HFFc6 (cell line): ENCODE results near the gene PDE3B. TPM values are rescaled to one million over a fixed set of nuclear protein-coding genes. Genes with fewer than 3 reads are reported as not detected.

ENCODE experiments used
- DNase-seq: peaks from one replicate; pipeline ENCODE4 v3.0.0-alpha.2; 2018
- H3K27ac Mint-ChIP-seq: 2 replicates; pipeline ENCODE4 v1.8.0; 2020; ENCODE audit warnings: mild to moderate bottlenecking, mixed read lengths
- H3K27me3 Mint-ChIP-seq: 2 replicates; pipeline ENCODE4 v1.8.0; 2021; ENCODE audit warnings: mild to moderate bottlenecking, moderate library complexity, mixed read lengths; ENCODE audit not compliant: insufficient read depth
- H3K36me3 Mint-ChIP-seq: 2 replicates; pipeline ENCODE4 v1.8.0; 2021; ENCODE audit warnings: low read depth, mixed read lengths
- H3K4me1 Mint-ChIP-seq: 2 replicates; pipeline ENCODE4 v1.8.0; 2020; ENCODE audit warnings: low read depth, mixed read lengths
- H3K4me3 Mint-ChIP-seq: 2 replicates; pipeline ENCODE4 v1.8.0; 2020; ENCODE audit warnings: mild to moderate bottlenecking, moderate library complexity, mixed read lengths
- H3K9me3 Mint-ChIP-seq: 2 replicates; pipeline ENCODE4 v1.8.0; 2020; ENCODE audit warnings: mild to moderate bottlenecking, mixed read lengths
- CTCF ChIP-seq: fragments of 200-600 bp; sonication (generic); IDR thresholded peaks from 2 replicates; pipeline ENCODE4 v1.5.0; 2021; ENCODE audit warnings: antibody characterized with exemption, mild to moderate bottlenecking
- total RNA-seq, 6 experiments: library from RNA; stranded (reverse); fragmentation: NEBNext Ultra II Directional; extraction: Animal tissue kit (Norgen Biotek cat#: 25700); gene quantifications; 2 replicates in 1 of 6; 3 replicates in 5 of 6; pipeline ENCODE4 v1.2.3, GENCODE V29; 2021

The PDE3B gene
- total RNA-seq, 6 experiments from 2014 or later, result 0.05 to 0.06 TPM; not detected in 4

DNA sequence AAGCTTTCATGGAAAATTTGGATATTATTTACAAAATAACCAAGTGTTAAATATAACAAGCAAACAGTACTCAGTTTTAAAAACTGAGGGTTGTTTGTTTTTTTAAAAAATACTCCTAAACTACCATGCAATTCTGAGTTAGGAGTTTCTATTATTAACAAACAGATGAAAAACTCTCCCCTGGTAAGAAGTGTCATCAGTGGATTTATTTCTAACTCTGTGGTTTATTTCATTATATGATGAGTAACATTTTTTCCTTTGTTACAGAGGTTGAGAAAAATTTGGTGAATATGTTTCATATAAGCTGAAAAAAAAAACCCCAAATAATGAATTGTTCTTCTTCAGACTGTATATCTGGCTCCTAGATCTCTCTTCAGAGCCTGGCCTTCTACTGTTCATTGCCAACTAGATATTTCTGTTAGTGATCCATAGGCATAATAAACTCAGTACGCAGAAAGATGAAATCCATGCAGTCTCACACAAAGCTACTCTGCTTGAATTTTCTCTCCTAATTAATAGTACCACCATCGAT lies 29.4 kb upstream of the PDE3B start:
- no peaks in the 10 kb centered on the region for H3K9me3 Mint-ChIP-seq
- no peak overlapping the region for H3K4me3 Mint-ChIP-seq
- TF ChIP-seq CTCF, result no peak
- H3K4me1 Mint-ChIP-seq, result no peaks in the 10 kb centered on the region
- H3K27ac Mint-ChIP-seq, result no peak overlapping the region
- DNase-seq, result no peak
- peaks cover 3% of the 10 kb centered on the region for H3K27me3 Mint-ChIP-seq
- H3K36me3 Mint-ChIP-seq, result no peaks in the 10 kb centered on the region

DNA sequence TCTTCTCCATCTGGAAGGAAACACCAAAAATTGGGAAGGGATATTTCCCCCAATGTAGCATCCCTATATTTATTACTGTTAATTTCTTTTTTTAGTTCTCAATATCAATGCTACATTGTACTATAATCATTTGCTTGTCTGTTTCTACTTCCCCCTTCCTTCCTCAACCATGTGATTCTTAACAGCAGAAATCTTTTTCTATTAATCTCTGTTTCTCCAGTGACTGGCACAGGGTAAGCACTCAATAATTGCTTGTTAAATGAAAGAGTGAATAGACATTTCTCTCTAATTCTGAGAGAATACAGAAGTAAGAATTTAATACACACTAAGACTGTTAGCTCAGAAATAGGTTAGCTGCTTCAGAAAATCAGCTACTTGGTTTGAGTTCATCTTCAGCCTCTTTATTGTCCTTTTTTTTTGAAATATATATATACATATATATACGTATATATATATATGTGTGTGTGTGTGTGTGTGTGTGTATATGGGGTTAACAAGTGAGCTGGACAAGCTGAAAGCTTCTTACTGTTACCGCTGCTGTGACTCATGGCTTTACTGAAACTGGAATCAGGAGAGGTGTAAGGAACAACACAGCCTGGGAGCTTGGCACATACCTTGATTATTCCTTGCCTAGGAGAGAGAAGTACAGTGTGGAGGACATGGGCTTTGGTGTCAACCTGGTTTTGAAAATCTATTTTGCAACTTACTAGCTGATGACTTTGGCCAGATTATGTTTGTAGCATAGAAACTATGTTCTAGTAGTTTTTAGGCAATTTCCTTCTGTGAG lies 26.2 kb upstream of the PDE3B start:
- H3K27me3 Mint-ChIP-seq, result peaks cover 3% of the 10 kb centered on the region
- no peak for DNase-seq
- TF ChIP-seq CTCF, result no peak
- H3K27ac Mint-ChIP-seq, result no peak overlapping the region
- no peak overlapping the region for H3K4me3 Mint-ChIP-seq
- no peaks in the 10 kb centered on the region for H3K9me3 Mint-ChIP-seq
- no peaks in the 10 kb centered on the region for H3K36me3 Mint-ChIP-seq
- H3K4me1 Mint-ChIP-seq, result no peaks in the 10 kb centered on the region

DNA sequence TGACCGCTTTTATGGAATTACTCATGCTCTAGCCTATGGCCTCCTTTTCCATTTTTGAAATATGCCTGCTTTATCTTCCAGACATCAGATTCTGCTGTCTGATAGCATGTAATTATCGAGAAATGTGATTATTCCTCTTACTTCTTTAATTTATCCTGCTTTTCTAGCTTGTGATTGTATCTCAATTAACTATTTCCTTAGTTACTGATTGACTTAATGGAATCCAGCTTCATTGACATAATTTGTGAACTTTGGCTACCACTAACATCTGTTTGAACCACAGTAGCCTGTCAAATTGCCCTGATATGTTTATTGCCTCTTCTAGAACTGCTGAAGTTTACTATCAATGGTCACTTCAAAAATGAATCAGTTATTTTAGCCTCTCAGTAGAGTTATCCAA lies 25.5 kb upstream of the PDE3B start:
- H3K4me1 Mint-ChIP-seq, result no peaks in the 10 kb centered on the region
- H3K36me3 Mint-ChIP-seq, result no peaks in the 10 kb centered on the region
- TF ChIP-seq CTCF, result no peak
- H3K9me3 Mint-ChIP-seq, result no peaks in the 10 kb centered on the region
- DNase-seq, result no peak
- peaks cover 3% of the 10 kb centered on the region for H3K27me3 Mint-ChIP-seq
- no peak overlapping the region for H3K4me3 Mint-ChIP-seq
- no peak overlapping the region for H3K27ac Mint-ChIP-seq

DNA sequence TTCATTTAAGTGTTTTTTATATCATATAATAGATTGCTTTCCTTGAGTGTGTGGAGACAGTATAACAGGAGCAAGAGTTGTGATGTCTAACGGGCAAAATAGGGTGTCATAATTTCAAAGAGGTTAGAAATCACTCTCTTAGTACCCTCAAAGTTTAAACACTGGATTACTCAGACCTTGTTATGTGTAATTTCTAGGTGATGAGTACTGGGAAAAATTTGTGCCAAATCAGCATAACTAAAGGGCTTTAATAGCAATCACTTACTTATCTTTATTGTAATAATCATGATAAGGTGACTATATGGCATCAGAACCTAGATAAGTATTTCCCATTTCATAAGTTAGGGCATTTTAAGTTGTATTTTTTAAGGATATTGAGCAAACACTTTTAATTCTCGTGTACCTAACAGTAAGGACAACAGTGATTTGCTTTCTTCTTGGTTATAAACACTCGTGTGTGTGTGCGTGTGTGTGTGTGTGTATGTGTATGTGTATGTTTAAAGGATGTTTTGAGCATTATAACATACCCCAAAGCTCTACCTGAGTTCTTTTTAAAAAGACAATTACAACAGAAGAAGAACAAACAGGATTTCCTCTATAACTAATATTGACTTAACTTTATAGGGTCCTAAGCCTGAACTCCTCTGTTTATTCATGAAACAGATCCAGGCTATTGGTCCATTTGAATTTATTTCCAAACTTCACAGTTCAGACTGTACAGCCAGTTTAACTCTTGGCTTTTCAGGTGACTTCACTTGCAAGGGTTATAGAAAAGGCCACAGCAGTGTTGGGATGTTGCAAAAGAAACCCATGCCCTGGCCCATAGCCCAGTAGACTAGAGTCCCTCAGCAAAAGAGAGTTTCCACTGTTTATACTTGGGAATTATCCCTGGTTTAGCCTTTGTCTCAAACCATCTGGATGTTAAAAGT lies 23.7 kb upstream of the PDE3B start:
- Mint-ChIP-seq H3K9me3 (no peaks in the 10 kb centered on the region), H3K4me1 (no peaks in the 10 kb centered on the region), H3K27me3 (peaks cover 5% of the 10 kb centered on the region), H3K27ac (no peak overlapping the region), H3K4me3 (no peak overlapping the region), H3K36me3 (no peaks in the 10 kb centered on the region)
- TF ChIP-seq CTCF, result no peak
- no peak for DNase-seq

- no peaks in the 10 kb centered on the region for H3K36me3 Mint-ChIP-seq
- no peak overlapping the region for H3K4me3 Mint-ChIP-seq
- no peak for DNase-seq
- H3K9me3 Mint-ChIP-seq, result no peaks in the 10 kb centered on the region
- H3K27ac Mint-ChIP-seq, result no peak overlapping the region
- no peak for TF ChIP-seq CTCF
- peaks cover 5% of the 10 kb centered on the region for H3K27me3 Mint-ChIP-seq
- no peaks in the 10 kb centered on the region for H3K4me1 Mint-ChIP-seq
Measured at GRCh38 chr11:14622223-14622954, 21.2 kb upstream of the PDE3B start.
